Endothelial cell of umbilical vein (primary cell): ENCODE data around the gene CCL16. TPM values are rescaled to one million over a fixed set of nuclear protein-coding genes. Genes with fewer than 3 reads are reported as not detected.
A peak's percentile ranks its signal among the peaks of the same experiment; 100 is the strongest.

Experiments
- BruUV-seq: library from RNA; stranded (reverse); fragments of 400-500 nt; replicated peaks from 2 replicates; lab custom pipeline; 2021; lab: Mats Ljungman, UMichigan
- CTCF ChIA-PET: fragments of 300-600, 350-600 bp; sonication (Branson Sonifier 250); formaldehyde crosslinking; loops from one replicate; lab custom pipeline; 2021; ENCODE audit warnings: antibody characterized with exemption, inconsistent platforms; lab: Charles Lee
- POLR2A ChIA-PET: fragments of 300-600, 350-600 bp; sonication (Branson Sonifier 250); formaldehyde crosslinking; loops from one replicate; lab custom pipeline; 2021; ENCODE audit warnings: antibody characterized with exemption, inconsistent platforms; lab: Charles Lee
- DNase-seq: peaks from one replicate; pipeline ENCODE4 v3.0.0-alpha.2; 2011; ENCODE audit warnings: low read depth, low spot score
- FAIRE-seq: peaks from 2 replicates; lab custom pipeline; 2011; peaks lifted over from hg19 to GRCh38; lab: Jason Lieb, UNC
- H2AFZ ChIP-seq: 2 replicates; pipeline ENCODE4 v1.6.0; 2012; ENCODE audit warnings: low read depth, low read length, control low read depth, inconsistent platforms
- H3K27ac ChIP-seq: 2 replicates; pipeline ENCODE4 v1.5.1; 2011; ENCODE audit warnings: low read depth, mild to moderate bottlenecking, control low read depth, low read length, moderate library complexity; ENCODE audit not compliant: insufficient read depth
- H3K27me3 ChIP-seq, 2 experiments: 2 replicates each; pipeline versions ENCODE4 v1.6.0 to v1.6.1; 2011; ENCODE audit warnings: low read length in 2 of 2, mixed read lengths in 1 of 2; ENCODE audit not compliant: control insufficient read depth in 2 of 2, insufficient read depth in 2 of 2
- H3K36me3 ChIP-seq, 2 experiments: 2 replicates in 1 of 2; 3 replicates in 1 of 2; pipeline ENCODE4 v1.5.1; 2011; ENCODE audit warnings: low read length in 2 of 2, mild to moderate bottlenecking in 1 of 2, moderate library complexity in 1 of 2; ENCODE audit not compliant: control insufficient read depth in 2 of 2, insufficient read depth in 2 of 2; ENCODE audit errors: extremely low read depth in 1 of 2
- H3K4me1 ChIP-seq: 3 replicates; pipeline ENCODE4 v1.5.1; 2011; ENCODE audit warnings: mild to moderate bottlenecking, low read length; ENCODE audit not compliant: control insufficient read depth, insufficient read depth; ENCODE audit errors: extremely low read depth
- H3K4me2 ChIP-seq: 2 replicates; pipeline ENCODE4 v1.6.1; 2011; ENCODE audit warnings: low read length, control low read depth, mixed read lengths; ENCODE audit not compliant: insufficient read depth
- H3K4me3 ChIP-seq, 3 experiments: fragments of 200-600 bp in 1 of 3; sonication (generic), shearing (Covaris generic) in 1 of 3; replicated peaks in 1 of 3; 2 replicates each; pipeline ENCODE4 v1.5.1; 2011 to 2016; ENCODE audit warnings: control low read depth in 3 of 3, low read length in 3 of 3, mild to moderate bottlenecking in 2 of 3, inconsistent platforms in 1 of 3, low read depth in 1 of 3, moderate library complexity in 1 of 3; ENCODE audit not compliant: insufficient read depth in 1 of 3
- H3K79me2 ChIP-seq: 2 replicates; pipeline ENCODE4 v1.6.0; 2012; ENCODE audit warnings: low read length, inconsistent platforms; ENCODE audit not compliant: control insufficient read depth, insufficient read depth
- H3K9ac ChIP-seq: replicated peaks from 2 replicates; pipeline ENCODE3; 2011; ENCODE audit warnings: low read length, control low read depth; ENCODE audit not compliant: insufficient read depth; ENCODE audit errors: extremely low read depth
- H3K9me1 ChIP-seq: replicated peaks from 3 replicates; pipeline ENCODE4 v1.6.0; 2011; ENCODE audit warnings: mild to moderate bottlenecking, low read length; ENCODE audit not compliant: control insufficient read depth, insufficient read depth; ENCODE audit errors: extremely low read depth
- H3K9me3 ChIP-seq: replicated peaks from 2 replicates; pipeline ENCODE4 v1.5.1; 2012; ENCODE audit warnings: low read length, inconsistent platforms; ENCODE audit not compliant: control insufficient read depth, insufficient read depth
- H4K20me1 ChIP-seq: replicated peaks from 2 replicates; pipeline ENCODE3; 2011; ENCODE audit warnings: mild to moderate bottlenecking, low read length; ENCODE audit not compliant: control insufficient read depth, insufficient read depth; ENCODE audit errors: extremely low read depth
- CTCF ChIP-seq, 2 donors: IDR thresholded peaks; 1 replicate in 1 of 2; 2 replicates in 1 of 2; pipeline ENCODE4 v1.5.1; 2011; ENCODE audit warnings: low read length in 2 of 2, mild to moderate bottlenecking in 2 of 2, moderate library complexity in 2 of 2, control low read depth in 1 of 2, inconsistent platforms in 1 of 2, low read depth in 1 of 2; ENCODE audit not compliant: insufficient read depth in 1 of 2; ENCODE audit errors: extremely low read depth in 1 of 2
- EZH2 ChIP-seq: IDR thresholded peaks from 2 replicates; pipeline ENCODE4 v1.6.1; 2012; ENCODE audit warnings: borderline replicate concordance, low read depth, mild to moderate bottlenecking, moderate library complexity, low read length, inconsistent platforms; ENCODE audit not compliant: severe bottlenecking
- FOS ChIP-seq: IDR thresholded peaks from 2 replicates; pipeline ENCODE4 v1.6.1; 2011; ENCODE audit warnings: mild to moderate bottlenecking, low read length, moderate library complexity, borderline replicate concordance; ENCODE audit not compliant: insufficient read depth
- GATA2 ChIP-seq: IDR thresholded peaks from 2 replicates; pipeline ENCODE4 v1.7.0; 2011; ENCODE audit warnings: low read depth, mild to moderate bottlenecking, moderate library complexity, mixed read lengths, low read length; ENCODE audit not compliant: insufficient read length, insufficient read depth
- JUN ChIP-seq: IDR thresholded peaks from 2 replicates; pipeline ENCODE4 v1.6.1; 2011; ENCODE audit warnings: borderline replicate concordance, low read depth; ENCODE audit not compliant: insufficient read length, insufficient read depth
- MAX ChIP-seq: IDR thresholded peaks from 2 replicates; pipeline ENCODE4 v1.6.1; 2011; ENCODE audit not compliant: insufficient read depth, insufficient read length
- MYC ChIP-seq: IDR thresholded peaks from one replicate; pipeline ENCODE4 v1.6.1; 2011; ENCODE audit warnings: mild to moderate bottlenecking, low read depth, low read length
- POLR2A ChIP-seq: IDR thresholded peaks from 2 replicates; pipeline ENCODE4 v1.6.1; 2012; ENCODE audit warnings: low read depth, mild to moderate bottlenecking, control low read depth, low read length
- POLR2AphosphoS5 ChIP-seq: IDR thresholded peaks from 2 replicates; pipeline ENCODE4 v1.6.1; 2012; ENCODE audit warnings: low read depth, mild to moderate bottlenecking, control low read depth, low read length, moderate library complexity; ENCODE audit not compliant: insufficient read depth
- dilution Hi-C: fragments of 300-500 bp; cut with MboI; formaldehyde crosslinking; loops from one replicate; pipeline ENCODE4 v1.15.0; 2019; ENCODE audit warnings: low sequenced_read_pairs; ENCODE audit not compliant: extremely low pct_ligation_motif_present
- intact Hi-C: fragments of 100-400 bp; cut with micrococcal nuclease; formaldehyde crosslinking; loops from one replicate; pipeline ENCODE4 v1.10.0; 2022
- polyA plus RNA-seq, 4 experiments: library from polyadenylated mRNA; depleted of rRNA in 3 of 4; stranded (reverse) in 3 of 4; unstranded in 1 of 4; fragments of >200 nt; gene quantifications; 2 replicates each; pipeline versions ENCODE4 v1.2.1 to v1.2.3, GENCODE V29; 2011 to 2012; ENCODE audit warnings: missing spikeins in 1 of 4
- total RNA-seq: library from RNA; stranded (reverse); gene quantifications from 2 replicates; pipeline ENCODE4 v1.2.3, GENCODE V29; 2021

The CCL16 gene
- total and polyA plus RNA-seq, 2 donors (not counting 3 experiments of a cell fraction or from before 2014, with no cell fraction given): 0.18 to 0.51 TPM

GRCh38 chr17:35932586-35932985, 48.7 kb downstream of the CCL16 start:
- intact Hi-C loops: no loop called here
- H3K9me1 ChIP-seq: no peaks in the 10 kb centered on the region
- BruUV-seq: no TSS peak

More at GRCh38 chr17:35932586-35932985, 48.7 kb downstream of the CCL16 start:
- H3K79me2 ChIP-seq: no peaks in the 10 kb centered on the region
- DNase-seq: no peak
- H4K20me1 ChIP-seq: no peaks in the 10 kb centered on the region
- no peak for TF ChIP-seq MAX
- TF ChIP-seq GATA2: no peak
- no peak for TF ChIP-seq EZH2
- no peak for TF ChIP-seq FOS
- TF ChIP-seq JUN: no peak
- no peak for TF ChIP-seq POLR2AphosphoS5
- no peak for TF ChIP-seq CTCF (IDR thresholded peaks at IDR 0.05; ENCODE audit: extremely low read depth in 1 of 2, insufficient read depth in 1 of 2, low read depth in 1 of 2, low read length in 2 of 2)
- TF ChIP-seq POLR2A: no peak
- TF ChIP-seq MYC: no peak
- dilution Hi-C loops: no loop called here
- H3K27me3 ChIP-seq: peaks cover 0 to 3% of the 10 kb centered on the region in 2 experiments
- no peaks in the 10 kb centered on the region for H3K36me3 ChIP-seq
- no peak overlapping the region for H3K4me2 ChIP-seq
- H3K4me1 ChIP-seq: no peaks in the 10 kb centered on the region
- H3K27ac ChIP-seq: no peak overlapping the region
- H3K4me3 ChIP-seq: no peak overlapping the region
- no peak overlapping the region for H3K9ac ChIP-seq
- H3K9me3 ChIP-seq: no peaks in the 10 kb centered on the region
- no peak for FAIRE-seq
- H2AFZ ChIP-seq: peak overlapping the region; percentile 1
- ChIA-PET POLR2A (no interaction called here), CTCF (interaction anchor here (0.9 to 1.0 kb wide), 2 partner anchors 10 to 11 kb away, joined by 3 to 5 read pairs; no protein-coding TSS in a partner anchor)
